ENCODE results near the gene VSNL1.

VSNL1 gene

GRCh38 chr2:17628349-17629261 is 88.1 kb downstream of the VSNL1 start:
- POLR2A ChIA-PET = no interaction called here

GRCh38 chr2:17630089-17630488 is 89.6 kb downstream of the VSNL1 start:
- no peak for DNase-seq (ENCODE audit: extremely low spot score)
- CTCF ChIA-PET = no interaction called here
- TF ChIP-seq HDGF (IDR thresholded peaks at IDR 0.05; ENCODE audit: borderline replicate concordance) = no peak
- no peak for TF ChIP-seq LEF1 (IDR thresholded peaks at IDR 0.05; ENCODE audit: borderline replicate concordance)
- no peak for TF ChIP-seq SUZ12 (IDR thresholded peaks at IDR 0.05)
- no peak for TF ChIP-seq NFRKB (IDR thresholded peaks at IDR 0.05)
- TF ChIP-seq PKNOX1 (IDR thresholded peaks at IDR 0.05) = no peak
- POLR2A ChIA-PET = no interaction called here

More at GRCh38 chr2:17628349-17629261, 88.1 kb downstream of the VSNL1 start:
- CTCF ChIA-PET = interaction anchor here (1.3 kb wide), 1 partner anchor 17 kb away, joined by 3 read pairs; no protein-coding TSS in a partner anchor
- no peak for DNase-seq (ENCODE audit: extremely low spot score)
- TF ChIP-seq LEF1 (IDR thresholded peaks at IDR 0.05; ENCODE audit: borderline replicate concordance) (no peak), ARNT (IDR thresholded peaks at IDR 0.05) (no peak), TARDBP (IDR thresholded peaks at IDR 0.05) (no peak), ZNF384 (IDR thresholded peaks at IDR 0.05) (no peak)

GRCh38 chr2:17634997-17635396 is 94.5 kb downstream of the VSNL1 start:
- CTCF ChIA-PET = interaction anchor here (1.3 kb wide), 1 partner anchor 11 kb away, joined by 5 read pairs; no protein-coding TSS in a partner anchor
- DNase-seq (ENCODE audit: extremely low spot score) = no peak
- POLR2A ChIA-PET = no interaction called here
- TF ChIP-seq HDGF (IDR thresholded peaks at IDR 0.05; ENCODE audit: borderline replicate concordance) (no peak), BHLHE40 (IDR thresholded peaks at IDR 0.05; ENCODE audit: borderline replicate concordance) (no peak), SP1 (IDR thresholded peaks at IDR 0.05) (no peak), ELF4 (IDR thresholded peaks at IDR 0.05) (no peak), L3MBTL2 (conservative IDR thresholded peaks at IDR 0.05) (no peak), LEF1 (IDR thresholded peaks at IDR 0.05; ENCODE audit: borderline replicate concordance) (no peak), ARNT (IDR thresholded peaks at IDR 0.05) (no peak), CTBP1 (IDR thresholded peaks at IDR 0.05; ENCODE audit: borderline replicate concordance) (no peak), PKNOX1 (IDR thresholded peaks at IDR 0.05) (no peak), SUZ12 (IDR thresholded peaks at IDR 0.05) (no peak), FOXM1 (IDR thresholded peaks at IDR 0.05; ENCODE audit: borderline replicate concordance) (no peak), NFRKB (IDR thresholded peaks at IDR 0.05) (no peak), FOXK2 (IDR thresholded peaks at IDR 0.05) (no peak), FOXA1 (IDR thresholded peaks at IDR 0.05) (no peak), TARDBP (IDR thresholded peaks at IDR 0.05) (no peak), ZNF384 (IDR thresholded peaks at IDR 0.05) (no peak)

GRCh38 chr2:17636257-17636656 is 95.8 kb downstream of the VSNL1 start:
- DNase-seq (ENCODE audit: extremely low spot score) = no peak
- TF ChIP-seq HDGF (IDR thresholded peaks at IDR 0.05; ENCODE audit: borderline replicate concordance) = no peak
- CTCF ChIA-PET = interaction anchor here (1.3 kb wide), 1 partner anchor 9 kb away, joined by 5 read pairs; no protein-coding TSS in a partner anchor
- POLR2A ChIA-PET = no interaction called here

- TF ChIP-seq NFRKB (IDR thresholded peaks at IDR 0.05) = no peak
- TF ChIP-seq FOXK2 (IDR thresholded peaks at IDR 0.05) = no peak
- TF ChIP-seq ZNF384 (IDR thresholded peaks at IDR 0.05) = no peak
- no peak for TF ChIP-seq L3MBTL2 (conservative IDR thresholded peaks at IDR 0.05)
- no peak for TF ChIP-seq BHLHE40 (IDR thresholded peaks at IDR 0.05; ENCODE audit: borderline replicate concordance)
- TF ChIP-seq FOXM1 (IDR thresholded peaks at IDR 0.05; ENCODE audit: borderline replicate concordance) = no peak
- TF ChIP-seq FOXA1 (IDR thresholded peaks at IDR 0.05) = no peak
- TF ChIP-seq SUZ12 (IDR thresholded peaks at IDR 0.05) = no peak
- TF ChIP-seq SP1 (IDR thresholded peaks at IDR 0.05) = no peak
- TF ChIP-seq CTBP1 (IDR thresholded peaks at IDR 0.05; ENCODE audit: borderline replicate concordance) = no peak
- no peak for TF ChIP-seq ARNT (IDR thresholded peaks at IDR 0.05)
- TF ChIP-seq ELF4 (IDR thresholded peaks at IDR 0.05) = no peak
- TF ChIP-seq TARDBP (IDR thresholded peaks at IDR 0.05) = no peak
- no peak for TF ChIP-seq PKNOX1 (IDR thresholded peaks at IDR 0.05)
- TF ChIP-seq LEF1 (IDR thresholded peaks at IDR 0.05; ENCODE audit: borderline replicate concordance) = no peak
- TF ChIP-seq HDGF (IDR thresholded peaks at IDR 0.05; ENCODE audit: borderline replicate concordance) = no peak
- ChIA-PET CTCF (no interaction called here), POLR2A (no interaction called here)
- DNase-seq (ENCODE audit: extremely low spot score) = no peak
Measured at GRCh38 chr2:17637131-17637906, 96.8 kb downstream of the VSNL1 start.

GRCh38 chr2:17638196-17638743 is 97.8 kb downstream of the VSNL1 start:
- ChIA-PET POLR2A (no interaction called here), CTCF (no interaction called here)
- no peak for DNase-seq (ENCODE audit: extremely low spot score)
- TF ChIP-seq NFRKB (IDR thresholded peaks at IDR 0.05) = no peak
- TF ChIP-seq SP1 (IDR thresholded peaks at IDR 0.05) = no peak
- no peak for TF ChIP-seq L3MBTL2 (conservative IDR thresholded peaks at IDR 0.05)
- TF ChIP-seq FOXM1 (IDR thresholded peaks at IDR 0.05; ENCODE audit: borderline replicate concordance) = no peak
- no peak for TF ChIP-seq ARNT (IDR thresholded peaks at IDR 0.05)
